IMR-90 (cell line): ENCODE data around the gene FANCE. TPM values are rescaled to one million over a fixed set of nuclear protein-coding genes. Genes with fewer than 3 reads are reported as not detected.

Experiments
- ATAC-seq: fragments of 200-7000 bp; cut with Tn5 transposase; 2 replicates; pipeline ENCODE4 v1.9.1; 2020; ENCODE audit warnings: low read depth, mild to moderate bottlenecking, moderate library complexity
- BruUV-seq: library from RNA; stranded (reverse); fragments of 400-500 nt; replicated peaks from 2 replicates; lab custom pipeline; 2021; lab: Mats Ljungman, UMichigan
- CTCF ChIA-PET: fragments of 300-600 bp; formaldehyde crosslinking; extraction: SDS; loops from one replicate; lab custom pipeline; 2021; ENCODE audit warnings: antibody characterized with exemption; lab: Yijun Ruan, JAX
- POLR2A ChIA-PET: fragments of 300-600 bp; sonication (Branson Sonifier 250); formaldehyde crosslinking; loops from one replicate; lab custom pipeline; 2022; ENCODE audit warnings: antibody characterized with exemption; ENCODE audit not compliant: unreplicated experiment; lab: Charles Lee
- DNase-seq: peaks from one replicate; pipeline ENCODE4 v3.0.0; 2013
- H2AFZ ChIP-seq: replicated peaks from 2 replicates; pipeline ENCODE3; 2013; ENCODE audit warnings: low read length, mild to moderate bottlenecking; ENCODE audit not compliant: poor library complexity
- H2AK5ac ChIP-seq: 2 replicates; pipeline ENCODE4 v1.6.1; 2013; ENCODE audit warnings: low read depth, low read length, inconsistent platforms
- H2AK9ac ChIP-seq: replicated peaks from 2 replicates; pipeline ENCODE3; 2013; ENCODE audit warnings: mild to moderate bottlenecking, low read depth, low read length, moderate library complexity; ENCODE audit not compliant: poor library complexity
- H2BK120ac ChIP-seq: 2 replicates; pipeline ENCODE4 v1.6.1; 2013; ENCODE audit warnings: low read depth, low read length, inconsistent platforms
- H2BK15ac ChIP-seq: 3 replicates; pipeline ENCODE4 v1.6.1; 2013; ENCODE audit warnings: low read depth, low read length, inconsistent platforms
- H2BK20ac ChIP-seq: 2 replicates; pipeline ENCODE4 v1.6.1; 2013; ENCODE audit warnings: low read depth, mild to moderate bottlenecking, inconsistent platforms, low read length, moderate library complexity
- H2BK5ac ChIP-seq: 2 replicates; pipeline ENCODE4 v1.6.1; 2013; ENCODE audit warnings: mild to moderate bottlenecking, low read depth, low read length, inconsistent platforms; ENCODE audit not compliant: poor library complexity, severe bottlenecking
- H3K14ac ChIP-seq: replicated peaks from 2 replicates; pipeline ENCODE4 v1.6.1; 2013; ENCODE audit warnings: low read depth, low read length, inconsistent platforms
- H3K18ac ChIP-seq: 2 replicates; pipeline ENCODE4 v1.6.1; 2013; ENCODE audit warnings: low read depth, low read length, control low read depth
- H3K23ac ChIP-seq: 2 replicates; pipeline ENCODE4 v1.6.1; 2013; ENCODE audit warnings: low read depth, low read length, inconsistent platforms
- H3K27ac ChIP-seq: 2 replicates; pipeline ENCODE4 v1.5.1; 2013; ENCODE audit warnings: mild to moderate bottlenecking, control low read depth, low read length; ENCODE audit not compliant: insufficient read depth
- H3K27me3 ChIP-seq: 2 replicates; pipeline ENCODE4 v1.6.1; 2013; ENCODE audit warnings: low read length; ENCODE audit not compliant: control insufficient read depth, insufficient read depth
- H3K36me3 ChIP-seq: 2 replicates; pipeline ENCODE4 v1.6.1; 2013; ENCODE audit warnings: low read length, mixed read lengths; ENCODE audit not compliant: control insufficient read depth, insufficient read depth
- H3K4ac ChIP-seq: 2 replicates; pipeline ENCODE4 v1.6.1; 2013; ENCODE audit warnings: low read depth, low read length, inconsistent platforms
- H3K4me1 ChIP-seq: 2 replicates; pipeline ENCODE4 v1.6.1; 2013; ENCODE audit warnings: low read length, mixed read lengths; ENCODE audit not compliant: control insufficient read depth, insufficient read depth
- H3K4me2 ChIP-seq: 2 replicates; pipeline ENCODE4 v1.6.1; 2013; ENCODE audit warnings: low read depth, mild to moderate bottlenecking, control low read depth, low read length, moderate library complexity
- H3K4me3 ChIP-seq: 2 replicates; pipeline ENCODE4 v1.5.1; 2013; ENCODE audit warnings: low read depth, mild to moderate bottlenecking, control low read depth, low read length, moderate library complexity; ENCODE audit not compliant: insufficient read depth
- H3K56ac ChIP-seq: 2 replicates; pipeline ENCODE4 v1.6.1; 2013; ENCODE audit warnings: low read length, inconsistent platforms; ENCODE audit not compliant: insufficient read depth; ENCODE audit errors: extremely low read depth
- H3K79me1 ChIP-seq, 2 experiments: 2 replicates each; pipeline ENCODE4 v1.6.1; 2013; ENCODE audit warnings: low read length in 2 of 2, inconsistent platforms in 1 of 2, low read depth in 1 of 2
- H3K9ac ChIP-seq: 2 replicates; pipeline ENCODE4 v1.6.1; 2013; ENCODE audit warnings: low read depth, low read length, control low read depth
- H3K9me1 ChIP-seq: 2 replicates; pipeline ENCODE4 v1.6.1; 2013; ENCODE audit warnings: low read length, inconsistent platforms; ENCODE audit not compliant: insufficient read depth
- H3K9me3 ChIP-seq: 2 replicates; pipeline ENCODE4 v1.6.1; 2013; ENCODE audit warnings: low read length; ENCODE audit not compliant: control insufficient read depth, insufficient read depth
- H4K20me1 ChIP-seq: 2 replicates; pipeline ENCODE4 v1.6.1; 2013; ENCODE audit warnings: low read length, inconsistent platforms; ENCODE audit not compliant: insufficient read depth
- H4K5ac ChIP-seq: 2 replicates; pipeline ENCODE4 v1.6.1; 2013; ENCODE audit warnings: mild to moderate bottlenecking, low read depth, low read length, control low read depth
- H4K8ac ChIP-seq, 2 experiments: 2 replicates each; pipeline ENCODE4 v1.6.1; 2013; ENCODE audit warnings: low read depth in 2 of 2, low read length in 2 of 2, control low read depth in 1 of 2, inconsistent platforms in 1 of 2
- H4K91ac ChIP-seq: 2 replicates; pipeline ENCODE4 v1.6.1; 2013; ENCODE audit warnings: low read depth, low read length, inconsistent platforms; ENCODE audit not compliant: insufficient read depth
- BHLHE40 ChIP-seq: fragments of 150-350 bp; IDR thresholded peaks from 2 replicates; pipeline ENCODE4 v1.6.1; 2016; ENCODE audit warnings: mild to moderate bottlenecking, low read depth, low read length
- CEBPB ChIP-seq: IDR thresholded peaks from 2 replicates; pipeline ENCODE4 v1.6.1; 2012; ENCODE audit warnings: low read depth, low read length, improper control_type of control experiment
- CHD1 ChIP-seq: IDR thresholded peaks from 2 replicates; pipeline ENCODE4 v1.6.1; 2012; ENCODE audit warnings: low read depth, low read length, improper control_type of control experiment
- CTCF ChIP-seq: conservative IDR thresholded peaks from 2 replicates; pipeline ENCODE4 v1.5.1; 2012; ENCODE audit warnings: mild to moderate bottlenecking, low read depth, low read length, improper control_type of control experiment
- ELK1 ChIP-seq: fragments of 150-350 bp; IDR thresholded peaks from 2 replicates; pipeline ENCODE4 v1.6.1; 2016; ENCODE audit warnings: low read depth, mild to moderate bottlenecking, low read length, moderate library complexity, borderline replicate concordance
- FOS ChIP-seq: fragments of 150-350 bp; IDR thresholded peaks from 2 replicates; pipeline ENCODE4 v1.6.1; 2016; ENCODE audit warnings: low read depth, low read length
- MAFK ChIP-seq: IDR thresholded peaks from 2 replicates; pipeline ENCODE4 v1.6.1; 2012; ENCODE audit warnings: low read depth, low read length, improper control_type of control experiment
- MAZ ChIP-seq: IDR thresholded peaks from 2 replicates; pipeline ENCODE4 v1.6.1; 2012; ENCODE audit warnings: low read depth, mild to moderate bottlenecking, low read length, improper control_type of control experiment, moderate library complexity, borderline replicate concordance
- MXI1 ChIP-seq: IDR thresholded peaks from 2 replicates; pipeline ENCODE4 v1.6.1; 2012; ENCODE audit warnings: low read depth, mild to moderate bottlenecking, low read length, moderate library complexity, borderline replicate concordance
- NFE2L2 ChIP-seq: fragments of 150-350 bp; IDR thresholded peaks from 2 replicates; pipeline ENCODE4 v1.6.1; 2016; ENCODE audit warnings: low read depth, mild to moderate bottlenecking, low read length
- POLR2A ChIP-seq: IDR thresholded peaks from 2 replicates; pipeline ENCODE4 v1.6.1; 2012; ENCODE audit warnings: mild to moderate bottlenecking, low read depth, low read length
- RAD21 ChIP-seq: IDR thresholded peaks from 2 replicates; pipeline ENCODE4 v1.6.1; 2012; ENCODE audit warnings: low read length, improper control_type of control experiment
- RCOR1 ChIP-seq: IDR thresholded peaks from 2 replicates; pipeline ENCODE4 v1.6.1; 2012; ENCODE audit warnings: mild to moderate bottlenecking, low read length, improper control_type of control experiment; ENCODE audit not compliant: insufficient replicate concordance
- RFX5 ChIP-seq: IDR thresholded peaks from 2 replicates; pipeline ENCODE4 v1.8.0; 2012; ENCODE audit warnings: low read depth, mild to moderate bottlenecking, low read length, moderate library complexity
- SMC3 ChIP-seq: fragments of 150-350 bp; IDR thresholded peaks from 2 replicates; pipeline ENCODE4 v1.6.1; 2016; ENCODE audit warnings: low read depth, mild to moderate bottlenecking, antibody characterized with exemption, low read length, moderate library complexity
- USF2 ChIP-seq: fragments of 150-350 bp; IDR thresholded peaks from 2 replicates; pipeline ENCODE4 v1.6.1; 2017; ENCODE audit warnings: mild to moderate bottlenecking, antibody characterized with exemption, low read length, low read depth
- WGBS, 2 experiments: methylation state at CpG; one replicate each; pipeline versions ENCODE4 v1.1.5 to v1.1.7; 2013; ENCODE audit warnings: missing lambda C conversion rate in 2 of 2; ENCODE audit not compliant: insufficient read length in 1 of 2; ENCODE audit errors: extremely low coverage in 2 of 2; 5-methylcytosine and 5-hydroxymethylcytosine counted together
- dilution Hi-C: fragments of 300-500 bp; cut with HindIII; formaldehyde crosslinking; loops from one replicate; pipeline ENCODE4 v1.14.3; 2018; ENCODE audit warnings: low sequenced_read_pairs; ENCODE audit not compliant: unreplicated experiment
- in situ Hi-C: fragments of 300-500 bp; cut with MboI; formaldehyde crosslinking; loops from 3 replicates; pipeline ENCODE4 v1.14.3; 2019; ENCODE audit warnings: low sequenced_read_pairs, inconsistent platforms, mixed read lengths
- intact Hi-C: fragments of 100-400 bp; cut with micrococcal nuclease; formaldehyde crosslinking; loops from 2 replicates; pipeline ENCODE4 v1.10.0; 2022
- polyA plus RNA-seq, 3 experiments: library from polyadenylated mRNA; depleted of rRNA; stranded (reverse); fragments of >200 nt; gene quantifications; 2 replicates each; pipeline ENCODE4 v1.2.3, GENCODE V29; 2012; ENCODE audit warnings: low replicate concordance in 1 of 3
- total RNA-seq: library from RNA; depleted of rRNA; stranded (reverse); fragments of >200 nt; gene quantifications from 2 replicates; pipeline ENCODE4 v1.2.3, GENCODE V29; 2012

Gene FANCE
- total and polyA plus RNA-seq, 2 of the 4 experiments (the other 2 are of a cell fraction): 7.1 to 9.1 TPM

GRCh38 chr6:35474942-35475570 lies 22.9 kb downstream of the FANCE start:
- no peak overlapping the region for H3K56ac ChIP-seq
- ChIA-PET CTCF (no interaction called here), POLR2A (no interaction called here)
- no peak overlapping the region for H2AFZ ChIP-seq
- ATAC-seq (no peak), DNase-seq (no peak)
- H3K14ac ChIP-seq: no peak overlapping the region
- no peak overlapping the region for H4K91ac ChIP-seq
- no peak overlapping the region for H3K4me3 ChIP-seq
- no peak overlapping the region for H3K27ac ChIP-seq
- in situ Hi-C loops (no loop called here), dilution Hi-C loops (no loop called here), intact Hi-C loops (no loop called here)
- H2BK20ac ChIP-seq: no peak overlapping the region
- no peaks in the 10 kb centered on the region for H3K9me3 ChIP-seq
- H3K23ac ChIP-seq: no peak overlapping the region
- TF ChIP-seq ELK1 (no peak), RAD21 (no peak), MAFK (no peak), CHD1 (no peak), MXI1 (no peak), BHLHE40 (no peak), SMC3 (no peak), FOS (no peak), NFE2L2 (no peak), USF2 (no peak), CEBPB (no peak), MAZ (no peak), CTCF (no peak), RCOR1 (no peak), RFX5 (no peak), POLR2A (no peak)
- H2BK15ac ChIP-seq: no peak overlapping the region
- peaks cover 63% of the 10 kb centered on the region for H3K36me3 ChIP-seq
- H3K27me3 ChIP-seq: no peaks in the 10 kb centered on the region
- no peak overlapping the region for H3K18ac ChIP-seq
- H4K5ac ChIP-seq: no peak overlapping the region
- peaks cover 6% of the 10 kb centered on the region for H3K4me1 ChIP-seq
- peak overlapping the region; percentile 42 for H2AK9ac ChIP-seq
- no TSS peak for BruUV-seq
- H4K20me1 ChIP-seq: peaks cover 56% of the 10 kb centered on the region
- no peak overlapping the region for H2BK120ac ChIP-seq
- H3K9me1 ChIP-seq: 0 out of 2 replicates have a peak, but pooled peaks cover 6% of the 10 kb centered on the region
- no peak overlapping the region for H3K4ac ChIP-seq
- H2AK5ac ChIP-seq: no peak overlapping the region
- WGBS, 2 experiments: 100% methylated on average over 3 of the region's 20 CpGs; no CpG with 5 or more reads in 1 of the 2 experiments
- H3K79me1 ChIP-seq: peaks cover 5 to 42% of the 10 kb centered on the region in 2 experiments; a peak in 3 of 4 replicates
- no peak overlapping the region for H3K9ac ChIP-seq
- no peak overlapping the region for H2BK5ac ChIP-seq
- H4K8ac ChIP-seq: no peak overlapping the region
- H3K4me2 ChIP-seq: no peak overlapping the region
